Stimulated activated naive B cell treated with anti-CD40 and anti-IgM and Interleukin-4, amounts not matched to agents 10 μg/mL and 1 μg/mL and 100 μg/mL, for 72 hours (primary cell): ENCODE measurements around the gene BRSK2.
"Not testable (repeated sequence)": the region's sequence is repeated elsewhere in the genome, so short reads cannot be mapped to it uniquely, and the experiment has no call there.

ENCODE experiments used
- ATAC-seq, 2 donors: fragments of 150-1000 bp; cut with Tn5 transposase; replicated peaks; 2 replicates each; pipeline ENCODE4 v1.10.0; 2021; ENCODE audit warnings: moderate library complexity in 1 of 2
- DNase-seq: peaks from one replicate; pipeline ENCODE4 v3.0.0; 2021
- H3K27ac Mint-ChIP-seq: one replicate; pipeline ENCODE4 v1.8.0; 2022; ENCODE audit warnings: mild to moderate bottlenecking, mixed read lengths
- H3K27me3 Mint-ChIP-seq, 2 donors: one replicate each; pipeline ENCODE4 v1.8.0; 2022; ENCODE audit warnings: mixed read lengths in 2 of 2
- H3K36me3 Mint-ChIP-seq, 2 donors: one replicate each; pipeline ENCODE4 v1.8.0; 2022; ENCODE audit warnings: mixed read lengths in 2 of 2, mild to moderate bottlenecking in 1 of 2
- H3K4me1 Mint-ChIP-seq, 2 donors: one replicate each; pipeline ENCODE4 v1.8.0; 2022; ENCODE audit warnings: mixed read lengths in 2 of 2, mild to moderate bottlenecking in 1 of 2
- H3K4me3 Mint-ChIP-seq, 2 donors: one replicate each; pipeline ENCODE4 v1.8.0; 2022; ENCODE audit warnings: mild to moderate bottlenecking in 2 of 2, mixed read lengths in 2 of 2, moderate library complexity in 1 of 2
- H3K9me3 Mint-ChIP-seq, 2 donors: one replicate each; pipeline ENCODE4 v1.8.0; 2022; ENCODE audit warnings: mixed read lengths in 2 of 2, mild to moderate bottlenecking in 1 of 2

BRSK2 gene

GRCh38 chr11:1428762-1429316 is 39.1 kb downstream of the BRSK2 start:
- no peak for DNase-seq
- peaks cover 2 to 6% of the 10 kb centered on the region in 2 donors for H3K9me3 Mint-ChIP-seq
- H3K27me3 Mint-ChIP-seq: peaks cover 0 to 7% of the 10 kb centered on the region in 2 donors
- peaks cover 0 to 1% of the 10 kb centered on the region in 2 donors for H3K36me3 Mint-ChIP-seq
- no peak overlapping the region for H3K27ac Mint-ChIP-seq
- no peak overlapping the region for H3K4me3 Mint-ChIP-seq
- H3K4me1 Mint-ChIP-seq: no peaks in the 10 kb centered on the region
- ATAC-seq: no peak

- no peak for ATAC-seq
- Mint-ChIP-seq H3K27ac (no peak overlapping the region), H3K4me3 (no peak overlapping the region)
These were observed 43.8 kb downstream of the BRSK2 start for GRCh38 chr11:1433568-1433967.

GRCh38 chr11:1433977-1434640 is 44.4 kb downstream of the BRSK2 start:
- DNase-seq: no peak
- Mint-ChIP-seq H3K9me3 (no peaks in the 10 kb centered on the region), H3K4me3 (no peak overlapping the region), H3K4me1 (peaks cover 0 to 7% of the 10 kb centered on the region in 2 donors), H3K27ac (no peak overlapping the region), H3K27me3 (peaks cover 4 to 13% of the 10 kb centered on the region in 2 donors), H3K36me3 (no peaks in the 10 kb centered on the region)
- no peak for ATAC-seq

More at GRCh38 chr11:1433568-1433967, 43.8 kb downstream of the BRSK2 start:
- Mint-ChIP-seq H3K36me3 (peaks cover 0 to 1% of the 10 kb centered on the region in 2 donors), H3K4me1 (peaks cover 0 to 7% of the 10 kb centered on the region in 2 donors), H3K27me3 (peaks cover 4 to 13% of the 10 kb centered on the region in 2 donors), H3K9me3 (peaks cover 2 to 5% of the 10 kb centered on the region in 2 donors)
- DNase-seq: no peak

- not testable (repeated sequence) for H3K9me3 Mint-ChIP-seq, H3K27ac Mint-ChIP-seq, ATAC-seq, DNase-seq, H3K4me1 Mint-ChIP-seq, H3K4me3 Mint-ChIP-seq, H3K36me3 Mint-ChIP-seq
- peaks cover 4 to 19% of the 10 kb centered on the region in 2 donors for H3K27me3 Mint-ChIP-seq
These were observed 45.7 kb downstream of the BRSK2 start for GRCh38 chr11:1435479-1435819.

GRCh38 chr11:1435820-1436467 is 46.2 kb downstream of the BRSK2 start:
- DNase-seq (no peak), ATAC-seq (peak in 1 of 2 donors; percentile 31)
- Mint-ChIP-seq H3K9me3 (no peaks in the 10 kb centered on the region), H3K27me3 (peaks cover 4 to 19% of the 10 kb centered on the region in 2 donors), H3K4me1 (peaks cover 0 to 7% of the 10 kb centered on the region in 2 donors), H3K36me3 (no peaks in the 10 kb centered on the region), H3K27ac (no peak overlapping the region), H3K4me3 (no peak overlapping the region)

- ATAC-seq: peak in 1 of 2 donors; percentile 22
- H3K36me3 Mint-ChIP-seq: no peaks in the 10 kb centered on the region
- H3K9me3 Mint-ChIP-seq: no peaks in the 10 kb centered on the region
- peaks cover 0 to 7% of the 10 kb centered on the region in 2 donors for H3K4me1 Mint-ChIP-seq
- H3K27me3 Mint-ChIP-seq: peaks cover 4 to 19% of the 10 kb centered on the region in 2 donors
- no peak overlapping the region for H3K4me3 Mint-ChIP-seq
- no peak overlapping the region for H3K27ac Mint-ChIP-seq
- no peak for DNase-seq
These were observed 46.8 kb downstream of the BRSK2 start for GRCh38 chr11:1436468-1437039.

- H3K4me3 Mint-ChIP-seq: no peak overlapping the region
- ATAC-seq: no peak
These were observed 47.8 kb downstream of the BRSK2 start for GRCh38 chr11:1437500-1437899.

GRCh38 chr11:1438261-1438966 is 48.7 kb downstream of the BRSK2 start:
- Mint-ChIP-seq H3K4me3 (no peak overlapping the region), H3K27ac (no peak overlapping the region), H3K27me3 (peaks cover 4 to 19% of the 10 kb centered on the region in 2 donors), H3K9me3 (no peaks in the 10 kb centered on the region), H3K36me3 (no peaks in the 10 kb centered on the region), H3K4me1 (peaks cover 0 to 7% of the 10 kb centered on the region in 2 donors)
- ATAC-seq: no peak
- no peak for DNase-seq

More at GRCh38 chr11:1437500-1437899, 47.8 kb downstream of the BRSK2 start:
- Mint-ChIP-seq H3K27ac (no peak overlapping the region), H3K4me1 (peaks cover 0 to 7% of the 10 kb centered on the region in 2 donors), H3K27me3 (peaks cover 4 to 19% of the 10 kb centered on the region in 2 donors), H3K36me3 (no peaks in the 10 kb centered on the region), H3K9me3 (no peaks in the 10 kb centered on the region)
- DNase-seq: no peak

GRCh38 chr11:1438967-1439330 is 49.2 kb downstream of the BRSK2 start:
- no peak overlapping the region for H3K27ac Mint-ChIP-seq
- H3K4me1 Mint-ChIP-seq: peaks cover 0 to 7% of the 10 kb centered on the region in 2 donors
- ATAC-seq (no peak), DNase-seq (no peak)
- H3K36me3 Mint-ChIP-seq: no peaks in the 10 kb centered on the region
- no peak overlapping the region for H3K4me3 Mint-ChIP-seq
- no peaks in the 10 kb centered on the region for H3K9me3 Mint-ChIP-seq
- H3K27me3 Mint-ChIP-seq: peaks cover 8 to 19% of the 10 kb centered on the region in 2 donors

- no peaks in the 10 kb centered on the region for H3K9me3 Mint-ChIP-seq
- H3K27me3 Mint-ChIP-seq: peaks cover 8 to 19% of the 10 kb centered on the region in 2 donors
- H3K4me3 Mint-ChIP-seq: no peak overlapping the region
- no peak overlapping the region for H3K27ac Mint-ChIP-seq
- H3K4me1 Mint-ChIP-seq: peaks cover 0 to 7% of the 10 kb centered on the region in 2 donors
- H3K36me3 Mint-ChIP-seq: no peaks in the 10 kb centered on the region
- no peak for DNase-seq
- ATAC-seq: no peak
These were observed 49.6 kb downstream of the BRSK2 start for GRCh38 chr11:1439341-1439740.

GRCh38 chr11:1440066-1440465 is 50.3 kb downstream of the BRSK2 start:
- peaks cover 0 to 7% of the 10 kb centered on the region in 2 donors for H3K4me1 Mint-ChIP-seq
- ATAC-seq: no peak

GRCh38 chr11:1440496-1440895 is 50.8 kb downstream of the BRSK2 start:
- ATAC-seq: no peak
- no peaks in the 10 kb centered on the region for H3K36me3 Mint-ChIP-seq
- peaks cover 4 to 19% of the 10 kb centered on the region in 2 donors for H3K27me3 Mint-ChIP-seq
- no peak overlapping the region for H3K4me3 Mint-ChIP-seq
- H3K27ac Mint-ChIP-seq: no peak overlapping the region
- no peaks in the 10 kb centered on the region for H3K9me3 Mint-ChIP-seq
- no peak for DNase-seq
- peaks cover 0 to 7% of the 10 kb centered on the region in 2 donors for H3K4me1 Mint-ChIP-seq

More at GRCh38 chr11:1440066-1440465, 50.3 kb downstream of the BRSK2 start:
- Mint-ChIP-seq H3K9me3 (no peaks in the 10 kb centered on the region), H3K27me3 (peaks cover 4 to 19% of the 10 kb centered on the region in 2 donors), H3K4me3 (no peak overlapping the region), H3K27ac (no peak overlapping the region), H3K36me3 (no peaks in the 10 kb centered on the region)
- DNase-seq: no peak

GRCh38 chr11:1442163-1442562 is 52.4 kb downstream of the BRSK2 start:
- Mint-ChIP-seq H3K27ac (no peak overlapping the region), H3K4me3 (no peak overlapping the region), H3K36me3 (no peaks in the 10 kb centered on the region), H3K27me3 (peaks cover 4 to 10% of the 10 kb centered on the region in 2 donors), H3K9me3 (no peaks in the 10 kb centered on the region), H3K4me1 (no peaks in the 10 kb centered on the region)
- ATAC-seq: no peak
- no peak for DNase-seq

- no peak for ATAC-seq
- Mint-ChIP-seq H3K27ac (no peak overlapping the region), H3K4me1 (no peaks in the 10 kb centered on the region), H3K27me3 (peaks cover 4 to 5% of the 10 kb centered on the region in 2 donors), H3K9me3 (no peaks in the 10 kb centered on the region), H3K4me3 (no peak overlapping the region), H3K36me3 (no peaks in the 10 kb centered on the region)
- DNase-seq: no peak
These were observed 53.2 kb downstream of the BRSK2 start for GRCh38 chr11:1442807-1443366.
